GM13976 (cell line): ENCODE measurements around the gene DELE1.

Experiments used
- DNase-seq: peaks from one replicate; pipeline ENCODE4 v3.0.0; 2012; ENCODE audit warnings: low spot score
- CTCF ChIP-seq: IDR thresholded peaks from 2 replicates; pipeline ENCODE4 v1.5.1; 2012; ENCODE audit warnings: borderline replicate concordance, mild to moderate bottlenecking; ENCODE audit not compliant: insufficient read depth; ENCODE audit errors: extremely low read depth, missing control alignments, control extremely low read depth
- in situ Hi-C: fragments of 300-500 bp; cut with MboI; formaldehyde crosslinking; loops from one replicate; pipeline ENCODE4 v1.12.0; 2022; ENCODE audit warnings: low sequenced_read_pairs, mixed read lengths, inconsistent platforms; ENCODE audit not compliant: unreplicated experiment

DELE1 gene

DNA sequence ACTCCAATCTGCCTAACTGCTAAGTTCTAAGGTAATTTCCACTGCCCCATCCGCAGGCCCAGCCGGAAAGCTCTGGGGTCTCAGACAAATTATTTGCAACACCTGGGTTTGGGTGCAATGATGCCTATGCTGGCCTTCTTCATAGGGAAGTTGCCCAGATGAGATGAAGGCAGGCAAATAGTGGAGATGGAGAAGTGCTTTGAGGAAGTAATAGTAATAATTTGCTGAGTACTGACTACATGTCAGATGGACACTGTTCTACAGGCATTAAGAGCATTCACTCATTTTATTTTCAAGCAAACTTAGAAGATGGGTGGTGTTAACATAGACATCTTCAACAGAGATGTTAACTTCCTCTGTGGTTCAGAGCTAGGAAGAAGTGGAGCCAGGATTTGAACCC is 30.5 kb downstream of the DELE1 start:
- DNase-seq = no peak
- in situ Hi-C loops = loop anchor here (10.0 kb wide), 1 partner anchor 259 kb away; no protein-coding TSS in a partner anchor
- no peak for TF ChIP-seq CTCF

DNA sequence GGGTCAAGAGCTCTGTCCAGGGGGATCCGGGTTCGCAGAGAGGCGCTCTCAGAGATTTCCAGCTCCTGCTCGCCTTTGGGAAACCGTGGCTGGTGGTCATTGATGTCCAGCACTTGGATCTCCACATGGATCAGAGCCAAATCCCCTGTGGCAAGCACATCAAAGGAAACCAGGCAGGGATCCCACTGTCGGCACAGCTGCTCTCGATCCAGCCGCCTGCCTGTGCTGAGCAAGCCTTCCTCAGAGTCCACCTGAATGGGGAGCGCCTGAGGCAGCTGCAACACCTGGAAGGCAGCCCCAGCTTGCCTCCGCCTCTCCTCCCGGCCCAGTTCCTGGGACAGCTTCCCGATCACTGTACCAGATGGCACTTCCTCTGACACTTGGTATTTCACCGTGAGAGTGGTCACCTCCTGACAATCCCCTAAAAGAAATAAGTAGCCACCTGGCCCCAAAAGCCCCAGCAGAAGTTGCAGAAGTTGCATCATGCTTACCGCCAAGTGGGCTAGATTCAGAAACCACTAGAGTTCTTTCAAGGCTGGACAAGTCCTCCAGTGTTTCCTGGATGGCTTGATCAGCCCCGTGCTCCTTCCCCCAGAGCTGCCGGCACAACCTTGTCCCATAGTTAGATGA is 33.8 kb downstream of the DELE1 start:
- DNase-seq = peak; percentile 5
- TF ChIP-seq CTCF = no peak
- in situ Hi-C loops = loop anchor here (10.0 kb wide), 1 partner anchor 263 kb away; no protein-coding TSS in a partner anchor

GRCh38 chr5:141958113-141958512 is 34.4 kb downstream of the DELE1 start, which contains the start of gene PCDH12:
PCDH12 (minus strand) TSS chr5:141958202; CDS start chr5:141957851, 351 bp downstream.
- no peak for DNase-seq
- no peak for TF ChIP-seq CTCF
- in situ Hi-C loops = loop anchor here (10.0 kb wide), 1 partner anchor 263 kb away; no protein-coding TSS in a partner anchor

GRCh38 chr5:141958546-141959172 is 35.0 kb downstream of the DELE1 start:
- no peak for DNase-seq
- in situ Hi-C loops = loop anchor here (10.0 kb wide), 1 partner anchor 264 kb away; no protein-coding TSS in a partner anchor
- TF ChIP-seq CTCF = no peak

GRCh38 chr5:141960018-141960417 is 36.3 kb downstream of the DELE1 start:
- TF ChIP-seq CTCF = peak; percentile 18
- no peak for DNase-seq
- in situ Hi-C loops = no loop called here

DNA sequence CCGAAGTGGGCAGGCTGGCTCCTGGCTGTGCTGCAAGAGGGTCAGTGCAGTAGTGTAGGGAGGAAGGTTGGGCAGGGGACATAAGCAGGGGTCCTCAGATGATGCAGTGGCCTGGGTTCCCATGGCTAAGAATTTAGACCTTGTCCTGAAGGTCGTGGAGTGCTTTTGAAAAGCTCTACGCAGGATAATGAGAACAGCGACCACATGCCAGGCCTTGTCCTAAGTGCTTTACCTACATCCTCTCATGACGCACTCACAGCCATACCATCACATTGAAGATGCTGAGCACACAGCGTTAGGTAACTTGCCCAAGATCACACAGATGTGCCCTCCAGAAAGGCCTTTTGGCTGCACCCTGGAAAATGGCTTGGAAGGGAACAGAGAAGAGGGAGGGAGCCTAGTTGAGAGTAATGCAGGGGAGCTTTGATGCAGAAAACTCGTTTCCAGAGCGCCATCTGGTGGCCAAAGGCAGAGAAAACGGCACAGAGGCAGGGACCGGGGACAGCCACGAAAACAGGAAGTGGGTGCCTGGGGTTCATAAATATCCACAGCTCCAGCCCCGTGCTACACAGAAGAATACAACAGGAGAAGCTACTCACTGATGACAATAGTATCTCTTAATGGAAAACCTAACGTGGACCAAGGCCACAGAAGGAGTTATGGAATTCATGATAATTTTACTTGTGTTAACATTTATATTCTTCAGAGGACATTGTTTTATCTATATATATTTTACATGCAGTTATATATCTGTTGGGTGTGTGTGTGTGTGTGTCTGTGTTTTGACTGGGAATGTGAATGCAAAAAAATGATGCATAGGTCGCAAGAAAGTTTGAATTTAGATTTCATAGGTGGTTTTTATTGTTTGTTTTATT is 37.0 kb downstream of the DELE1 start:
- TF ChIP-seq CTCF = peak; percentile 90
- in situ Hi-C loops = no loop called here
- peak; percentile 88 for DNase-seq
